ENCODE measurements around the gene ASGR1.

ASGR1 gene

GRCh38 chr17:7130621-7131422, 48.3 kb downstream of the ASGR1 start:
- TF ChIP-seq ZNF639 (tag by site-specific recombination; IDR thresholded peaks at IDR 0.05) (no peak), ZFP69B (tag by site-specific recombination; IDR thresholded peaks at IDR 0.05) (no peak), ZNF24 (tag by site-specific recombination; IDR thresholded peaks at IDR 0.05) (no peak), HOXA7 (CRISPR knock-in tag; IDR thresholded peaks at IDR 0.05; ENCODE audit: borderline replicate concordance) (no peak), ZSCAN30 (tag by site-specific recombination; IDR thresholded peaks at IDR 0.05) (no peak), ATF2 (tag by site-specific recombination; IDR thresholded peaks at IDR 0.05; ENCODE audit: low read depth) (no peak), ZNF146 (tag by site-specific recombination; IDR thresholded peaks at IDR 0.05) (no peak), ZNF501 (tag by site-specific recombination; IDR thresholded peaks at IDR 0.05) (no peak), OSR2 (tag by site-specific recombination; IDR thresholded peaks at IDR 0.05) (no peak), ZNF311 (tag by site-specific recombination; IDR thresholded peaks at IDR 0.05; ENCODE audit: borderline replicate concordance) (no peak), EGR2 (tag by site-specific recombination; IDR thresholded peaks at IDR 0.05; ENCODE audit: low read depth) (no peak), PATZ1 (tag by site-specific recombination; IDR thresholded peaks at IDR 0.05) (no peak), YY2 (tag by site-specific recombination; IDR thresholded peaks at IDR 0.05) (no peak), BCL11B (tag by site-specific recombination; IDR thresholded peaks at IDR 0.05; ENCODE audit: low read depth) (no peak), ZSCAN18 (tag by site-specific recombination; IDR thresholded peaks at IDR 0.05) (no peak), SETDB1 (IDR thresholded peaks at IDR 0.05; ENCODE audit: insufficient read length, low read length) (no peak)
- no peaks in the 10 kb centered on the region for H3K4me1 ChIP-seq (ENCODE audit: control insufficient read depth, insufficient read depth, low read length)
- H3K27ac ChIP-seq (ENCODE audit: extremely low read depth, low read depth, low read length), result no peak overlapping the region
- H3K9me3 ChIP-seq (ENCODE audit: control insufficient read depth, insufficient read depth, low read depth, low read length), result no peaks in the 10 kb centered on the region
- no peaks in the 10 kb centered on the region for H3K36me3 ChIP-seq (ENCODE audit: control insufficient read depth in 2 of 2, insufficient read depth in 1 of 2, low read length in 2 of 2)
- no peak overlapping the region for H3K4me3 ChIP-seq (ENCODE audit: low read depth, low read length)
- ChIA-PET CTCF (interaction anchor here (0.6 to 1.8 kb wide), 3 partner anchors 15 to 85 kb away, joined by 4 to 12 read pairs (median 5); no protein-coding TSS in a partner anchor), POLR2A (no interaction called here)

- ChIA-PET CTCF (interaction anchor here (1.0 to 1.8 kb wide), 5 partner anchors 10 to 200 kb away, joined by 3 to 12 read pairs (median 4); no protein-coding TSS in a partner anchor), POLR2A (interaction anchor here (0.6 kb wide), 1 partner anchor 82 kb away, joined by 5 read pairs; no protein-coding TSS in a partner anchor)
- Histone ChIP-seq H3K4me3 (ENCODE audit: low read depth, low read length) (no peak overlapping the region), H3K36me3 (ENCODE audit: control insufficient read depth in 2 of 2, insufficient read depth in 1 of 2, low read length in 2 of 2) (no peaks in the 10 kb centered on the region), H3K4me1 (ENCODE audit: control insufficient read depth, insufficient read depth, low read length) (no peaks in the 10 kb centered on the region), H3K9me3 (ENCODE audit: control insufficient read depth, insufficient read depth, low read depth, low read length) (no peaks in the 10 kb centered on the region), H3K27ac (ENCODE audit: extremely low read depth, low read depth, low read length) (no peak overlapping the region)
- no peak for TF ChIP-seq ZNF624 (tag by site-specific recombination; IDR thresholded peaks at IDR 0.05)
- TF ChIP-seq ZNF555 (tag by site-specific recombination; conservative IDR thresholded peaks at IDR 0.05), result no peak
- no peak for TF ChIP-seq ZNF560 (tag by site-specific recombination; IDR thresholded peaks at IDR 0.05; ENCODE audit: borderline replicate concordance)
- no peak for TF ChIP-seq ZNF132 (tag by site-specific recombination; IDR thresholded peaks at IDR 0.05; ENCODE audit: borderline replicate concordance)
- TF ChIP-seq GLI2 (tag by site-specific recombination; IDR thresholded peaks at IDR 0.05; ENCODE audit: borderline replicate concordance, low read depth), result no peak
- no peak for TF ChIP-seq ZNF544 (tag by site-specific recombination; IDR thresholded peaks at IDR 0.05)
- no peak for TF ChIP-seq ZNF2 (tag by site-specific recombination; IDR thresholded peaks at IDR 0.05)
- TF ChIP-seq SP7 (tag by site-specific recombination; IDR thresholded peaks at IDR 0.05), result no peak
- no peak for TF ChIP-seq ZNF585B (tag by site-specific recombination; IDR thresholded peaks at IDR 0.05)
- TF ChIP-seq ELK4 (IDR thresholded peaks at IDR 0.05; ENCODE audit: borderline replicate concordance, low read depth, low read length), result no peak
- no peak for TF ChIP-seq ZNF626 (tag by site-specific recombination; IDR thresholded peaks at IDR 0.05)
- TF ChIP-seq KLF10 (tag by site-specific recombination; IDR thresholded peaks at IDR 0.05), result no peak
- TF ChIP-seq ZNF211 (tag by site-specific recombination; IDR thresholded peaks at IDR 0.05; ENCODE audit: low read depth), result no peak
These were observed 49.9 kb downstream of the ASGR1 start for GRCh38 chr17:7129311-7129710.

All from HEK293 (cell line).